ENCODE results near the gene CSNK1D.

CSNK1D gene

GRCh38 chr17:82225368-82226029 lies 48.0 kb downstream of the CSNK1D start:
- H4K20me1 ChIP-seq (ENCODE audit: insufficient read depth, low read length), result no peaks in the 10 kb centered on the region
- no peaks in the 10 kb centered on the region for H3K9me3 ChIP-seq (ENCODE audit: insufficient read depth, low read length, severe bottlenecking)
- no peak for TF ChIP-seq EZH2 (IDR thresholded peaks at IDR 0.05; ENCODE audit: borderline replicate concordance, low read depth, low read length, severe bottlenecking)
- no peak for TF ChIP-seq CTCF (IDR thresholded peaks at IDR 0.05; ENCODE audit: borderline replicate concordance, extremely low read depth, low read length, poor library complexity, severe bottlenecking)
- H3K4me3 ChIP-seq (ENCODE audit: low read depth in 1 of 2, low read length in 2 of 2), result no peak overlapping the region
- H3K79me2 ChIP-seq (ENCODE audit: insufficient read depth, low read length), result peaks cover 3% of the 10 kb centered on the region; the same call in 1 of the 2 replicates
- peaks cover 3% of the 10 kb centered on the region for H3K27me3 ChIP-seq (ENCODE audit: insufficient read depth, low read length, poor library complexity)
- ATAC-seq (ENCODE audit: insufficient read depth, low read depth), result no peak
- DNase-seq, result no peak
- H2AFZ ChIP-seq (ENCODE audit: low read depth, low read length), result no peak overlapping the region
- H3K36me3 ChIP-seq (ENCODE audit: insufficient read depth, low read length), result no peaks in the 10 kb centered on the region
- no peak overlapping the region for H3K9ac ChIP-seq (ENCODE audit: low read depth, low read length)
- peaks cover 24% of the 10 kb centered on the region for H3K4me1 ChIP-seq (ENCODE audit: insufficient read depth, low read length)
- no peak overlapping the region for H3K27ac ChIP-seq (ENCODE audit: low read length)
- H3K4me2 ChIP-seq (ENCODE audit: insufficient read depth, low read length), result no peak overlapping the region

- no peak overlapping the region for H3K27ac ChIP-seq (ENCODE audit: low read length)
- H3K4me1 ChIP-seq (ENCODE audit: insufficient read depth, low read length), result peaks cover 24% of the 10 kb centered on the region
- DNase-seq (no peak), ATAC-seq (ENCODE audit: insufficient read depth, low read depth) (no peak)
- H3K9me3 ChIP-seq (ENCODE audit: insufficient read depth, low read length, severe bottlenecking), result no peaks in the 10 kb centered on the region
- H3K4me2 ChIP-seq (ENCODE audit: insufficient read depth, low read length), result no peak overlapping the region
- no peak for TF ChIP-seq CTCF (IDR thresholded peaks at IDR 0.05; ENCODE audit: borderline replicate concordance, extremely low read depth, low read length, poor library complexity, severe bottlenecking)
- no peak for TF ChIP-seq EZH2 (IDR thresholded peaks at IDR 0.05; ENCODE audit: borderline replicate concordance, low read depth, low read length, severe bottlenecking)
- no peak overlapping the region for H3K4me3 ChIP-seq (ENCODE audit: low read depth in 1 of 2, low read length in 2 of 2)
- H4K20me1 ChIP-seq (ENCODE audit: insufficient read depth, low read length), result no peaks in the 10 kb centered on the region
- no peak overlapping the region for H2AFZ ChIP-seq (ENCODE audit: low read depth, low read length)
- H3K79me2 ChIP-seq (ENCODE audit: insufficient read depth, low read length), result peaks cover 3% of the 10 kb centered on the region; the same call in 1 of the 2 replicates
- H3K27me3 ChIP-seq (ENCODE audit: insufficient read depth, low read length, poor library complexity), result peaks cover 3% of the 10 kb centered on the region
- H3K9ac ChIP-seq (ENCODE audit: low read depth, low read length), result no peak overlapping the region
- H3K36me3 ChIP-seq (ENCODE audit: insufficient read depth, low read length), result no peaks in the 10 kb centered on the region
Observed at GRCh38 chr17:82224666-82225065, 48.8 kb downstream of the CSNK1D start.

GRCh38 chr17:82223517-82223916 lies 50.0 kb downstream of the CSNK1D start:
- H3K9me3 ChIP-seq (ENCODE audit: insufficient read depth, low read length, severe bottlenecking), result no peaks in the 10 kb centered on the region
- DNase-seq, result no peak
- H3K79me2 ChIP-seq (ENCODE audit: insufficient read depth, low read length), result peaks cover 3% of the 10 kb centered on the region; the same call in 1 of the 2 replicates
- no peak for TF ChIP-seq CTCF (IDR thresholded peaks at IDR 0.05; ENCODE audit: borderline replicate concordance, extremely low read depth, low read length, poor library complexity, severe bottlenecking)
- peaks cover 3% of the 10 kb centered on the region for H3K27me3 ChIP-seq (ENCODE audit: insufficient read depth, low read length, poor library complexity)
- H3K4me3 ChIP-seq (ENCODE audit: low read depth in 1 of 2, low read length in 2 of 2), result no peak overlapping the region
- ATAC-seq (ENCODE audit: insufficient read depth, low read depth), result no peak
- no peaks in the 10 kb centered on the region for H4K20me1 ChIP-seq (ENCODE audit: insufficient read depth, low read length)
- peaks cover 14% of the 10 kb centered on the region for H3K4me1 ChIP-seq (ENCODE audit: insufficient read depth, low read length)
- H2AFZ ChIP-seq (ENCODE audit: low read depth, low read length), result no peak overlapping the region
- no peak overlapping the region for H3K4me2 ChIP-seq (ENCODE audit: insufficient read depth, low read length)
- no peaks in the 10 kb centered on the region for H3K36me3 ChIP-seq (ENCODE audit: insufficient read depth, low read length)
- no peak overlapping the region for H3K9ac ChIP-seq (ENCODE audit: low read depth, low read length)
- H3K27ac ChIP-seq (ENCODE audit: low read length), result no peak overlapping the region
